GM23248 (cell line): ENCODE measurements around the gene RIMKLA.

Source experiments
- EZH2 ChIP-seq: fragments of 200-600 bp; sonication (generic); IDR thresholded peaks from 2 replicates; pipeline ENCODE4 v1.6.1; 2018; ENCODE audit warnings: antibody characterized with exemption, mild to moderate bottlenecking; ENCODE audit not compliant: insufficient read depth, poor library complexity, severe bottlenecking
- EZH2phosphoT487 ChIP-seq: fragments of 200-600 bp; sonication (generic); IDR thresholded peaks from 2 replicates; pipeline ENCODE4 v1.6.1; 2018; ENCODE audit warnings: antibody characterized with exemption, moderate library complexity, mild to moderate bottlenecking, low read depth; ENCODE audit not compliant: insufficient read depth

DNA sequence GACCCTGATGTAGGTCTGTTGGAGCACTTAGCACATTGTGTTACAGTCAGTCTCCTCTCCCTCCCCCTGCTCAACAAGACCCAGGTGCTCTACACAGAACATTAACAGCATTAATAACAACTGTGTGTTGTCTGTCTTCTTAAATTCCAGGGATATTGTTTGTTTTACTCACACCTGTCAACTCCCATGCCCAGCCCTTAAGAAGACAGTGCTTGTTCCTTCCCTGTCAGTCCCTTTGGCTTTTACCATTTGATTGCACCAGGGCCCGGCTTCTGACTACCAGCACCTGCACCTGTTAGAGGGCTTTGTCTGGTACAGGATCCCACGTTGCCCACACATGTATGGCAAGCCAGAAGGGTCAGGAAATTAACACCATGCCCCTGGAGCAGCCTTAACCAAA, 11.7 kb downstream of the RIMKLA start:
- TF ChIP-seq EZH2 (no peak), EZH2phosphoT487 (no peak)
